K562 (cell line): Measurements from ENCODE around the gene STING1. TPM values are rescaled to one million over a fixed set of nuclear protein-coding genes. Genes with fewer than 3 reads are reported as not detected.

Experiments
- DACH1 ChIP-seq: fragments of 450-650 bp; IDR thresholded peaks from 2 replicates; pipeline ENCODE4 v1.6.1; 2018; ENCODE audit not compliant: partially characterized antibody
- ELF4 ChIP-seq: fragments of 450-650 bp; formaldehyde crosslinking; IDR thresholded peaks from 2 replicates; pipeline ENCODE4 v1.4.0; 2022; ENCODE audit warnings: missing genetic modification characterization
- FOXP1 ChIP-seq: sonication (generic); formaldehyde crosslinking; IDR thresholded peaks from 2 replicates; pipeline ENCODE4 v1.8.0; 2022; ENCODE audit warnings: mild to moderate bottlenecking, missing genetic modification reagents
- MTF1 ChIP-seq: fragments of 250-450 bp; sonication (Bioruptor Pico); IDR thresholded peaks from 2 replicates; pipeline ENCODE4 v1.9.0; 2021; ENCODE audit warnings: moderate library complexity, mild to moderate bottlenecking, inconsistent platforms, borderline replicate concordance
- MYNN ChIP-seq, 2 experiments: sonication (generic); formaldehyde crosslinking in 1 of 2; IDR thresholded peaks; 2 replicates each; pipeline versions ENCODE4 v1.5.0 to v1.6.1; 2016 to 2020; ENCODE audit warnings: antibody characterized with exemption in 1 of 2, missing genetic modification reagents in 1 of 2
- RBM39 ChIP-seq: fragments of 200-400 bp; formaldehyde crosslinking; optimal IDR thresholded peaks from 2 replicates; pipeline ENCODE3; 2018; ENCODE audit warnings: low read depth, low read length
- SRSF7 ChIP-seq: fragments of 200-400 bp; formaldehyde crosslinking; optimal IDR thresholded peaks from 2 replicates; pipeline ENCODE3; 2017; ENCODE audit warnings: mild to moderate bottlenecking, low read depth, low read length
- STAT6 ChIP-seq: sonication (generic); formaldehyde crosslinking; IDR thresholded peaks from 2 replicates; pipeline ENCODE4 v1.8.1; 2023; ENCODE audit warnings: mild to moderate bottlenecking, missing genetic modification reagents
- ZBTB2 ChIP-seq: fragments of 450-650 bp; IDR thresholded peaks from 2 replicates; pipeline ENCODE4 v1.6.1; 2016; ENCODE audit warnings: antibody characterized with exemption
- ZBTB5 ChIP-seq: fragments of 450-650 bp; IDR thresholded peaks from 2 replicates; pipeline ENCODE4 v1.6.1; 2017; ENCODE audit warnings: antibody characterized with exemption
- ZKSCAN3 ChIP-seq: fragments of 250-450 bp; sonication (Bioruptor Pico); IDR thresholded peaks from 2 replicates; pipeline ENCODE4 v1.4.0; 2020
- ZNF175 ChIP-seq: fragments of 200-800 bp; sonication (Bioruptor generic); IDR thresholded peaks from 2 replicates; pipeline ENCODE4 v1.6.1; 2016; ENCODE audit warnings: low read depth, mild to moderate bottlenecking, missing genetic modification characterization, missing compliant biosample characterization
- polyA plus RNA-seq, 8 experiments: library from polyadenylated mRNA; depleted of rRNA in 4 of 8; stranded (reverse) in 5 of 8; unstranded in 3 of 8; fragments of >200 nt; fragmentation: Nextera tagmentation in 2 of 8; fragmentation: Illumina TruSeq in 1 of 8; extraction: Ambion mirVana in 2 of 8; extraction: Trizol in 1 of 8; gene quantifications; 2 replicates each; pipeline versions ENCODE4 v1.2.1 to v1.2.3, GENCODE V29; 2011 to 2014; ENCODE audit warnings: inconsistent platforms in 1 of 8, missing spikeins in 1 of 8
- total RNA-seq, 7 experiments: library from RNA; depleted of rRNA in 6 of 7; stranded (reverse); fragments of >200 nt in 6 of 7; fragmentation: Illumina TruSeq in 2 of 7; extraction: Trizol in 2 of 7; gene quantifications; 2 replicates each; pipeline versions ENCODE4 v1.2.1 to v1.2.3, GENCODE V29; 2011 to 2021; ENCODE audit warnings: low replicate concordance in 1 of 7
- TF ChIP-seq, protein P1 (sequence below), 2 experiments: fragments of 450-650 bp; formaldehyde crosslinking in 1 of 2; IDR thresholded peaks; 2 replicates each; pipeline versions ENCODE4 v1.4.0 to v1.6.1; 2014 to 2020; ENCODE audit warnings: mild to moderate bottlenecking in 2 of 2, borderline replicate concordance in 1 of 2, low read depth in 1 of 2

The STING1 gene
- total and polyA plus RNA-seq, 9 of the 15 experiments (the other 6 are each of a cell fraction or from before 2014, with no cell fraction given): 20.8 to 69.1 (median 44.7) TPM

- TF ChIP-seq MTF1 (CRISPR knock-in tag) (no peak), DACH1 (no peak), FOXP1 (CRISPR knock-in tag) (0 out of 2 replicates have a peak, but pooled peaks have one; percentile 32), MYNN (IDR thresholded peaks at IDR 0.05) (peak; percentile 13; the same call in 1 of the 2 replicates), MYNN (CRISPR knock-in tag; IDR thresholded peaks at IDR 0.05) (no peak), SRSF7 (no peak), STAT6 (no peak), ZBTB5 (no peak), ZNF175 (no peak), ELF4 (CRISPR knock-in tag) (0 out of 2 replicates have a peak, but pooled peaks have one; percentile 7), ZBTB2 (0 out of 2 replicates have a peak, but pooled peaks have one; percentile 5), RBM39 (peak; percentile 52), ZKSCAN3 (CRISPR knock-in tag) (no peak)
- TF ChIP-seq, protein P1, sequence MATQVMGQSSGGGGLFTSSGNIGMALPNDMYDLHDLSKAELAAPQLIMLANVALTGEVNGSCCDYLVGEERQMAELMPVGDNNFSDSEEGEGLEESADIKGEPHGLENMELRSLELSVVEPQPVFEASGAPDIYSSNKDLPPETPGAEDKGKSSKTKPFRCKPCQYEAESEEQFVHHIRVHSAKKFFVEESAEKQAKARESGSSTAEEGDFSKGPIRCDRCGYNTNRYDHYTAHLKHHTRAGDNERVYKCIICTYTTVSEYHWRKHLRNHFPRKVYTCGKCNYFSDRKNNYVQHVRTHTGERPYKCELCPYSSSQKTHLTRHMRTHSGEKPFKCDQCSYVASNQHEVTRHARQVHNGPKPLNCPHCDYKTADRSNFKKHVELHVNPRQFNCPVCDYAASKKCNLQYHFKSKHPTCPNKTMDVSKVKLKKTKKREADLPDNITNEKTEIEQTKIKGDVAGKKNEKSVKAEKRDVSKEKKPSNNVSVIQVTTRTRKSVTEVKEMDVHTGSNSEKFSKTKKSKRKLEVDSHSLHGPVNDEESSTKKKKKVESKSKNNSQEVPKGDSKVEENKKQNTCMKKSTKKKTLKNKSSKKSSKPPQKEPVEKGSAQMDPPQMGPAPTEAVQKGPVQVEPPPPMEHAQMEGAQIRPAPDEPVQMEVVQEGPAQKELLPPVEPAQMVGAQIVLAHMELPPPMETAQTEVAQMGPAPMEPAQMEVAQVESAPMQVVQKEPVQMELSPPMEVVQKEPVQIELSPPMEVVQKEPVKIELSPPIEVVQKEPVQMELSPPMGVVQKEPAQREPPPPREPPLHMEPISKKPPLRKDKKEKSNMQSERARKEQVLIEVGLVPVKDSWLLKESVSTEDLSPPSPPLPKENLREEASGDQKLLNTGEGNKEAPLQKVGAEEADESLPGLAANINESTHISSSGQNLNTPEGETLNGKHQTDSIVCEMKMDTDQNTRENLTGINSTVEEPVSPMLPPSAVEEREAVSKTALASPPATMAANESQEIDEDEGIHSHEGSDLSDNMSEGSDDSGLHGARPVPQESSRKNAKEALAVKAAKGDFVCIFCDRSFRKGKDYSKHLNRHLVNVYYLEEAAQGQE (IDR thresholded peaks at IDR 0.05; ENCODE audit: borderline replicate concordance): peak; percentile 32; the same call in 1 of the 2 replicates
- TF ChIP-seq, protein P1 (CRISPR knock-in tag; IDR thresholded peaks at IDR 0.05; ENCODE audit: low read depth): no peak
These were observed 943 bp downstream of the STING1 start (continued) for GRCh38 chr5:139481580-139482049.
